DMS 273 (cell line): ENCODE measurements around the gene YOD1.

Experiments used
- DNase-seq: peaks from one replicate; lab custom pipeline; 2025; ENCODE audit not compliant: unreplicated experiment; lab: John Stamatoyannopoulos, UW

YOD1 gene

DNA sequence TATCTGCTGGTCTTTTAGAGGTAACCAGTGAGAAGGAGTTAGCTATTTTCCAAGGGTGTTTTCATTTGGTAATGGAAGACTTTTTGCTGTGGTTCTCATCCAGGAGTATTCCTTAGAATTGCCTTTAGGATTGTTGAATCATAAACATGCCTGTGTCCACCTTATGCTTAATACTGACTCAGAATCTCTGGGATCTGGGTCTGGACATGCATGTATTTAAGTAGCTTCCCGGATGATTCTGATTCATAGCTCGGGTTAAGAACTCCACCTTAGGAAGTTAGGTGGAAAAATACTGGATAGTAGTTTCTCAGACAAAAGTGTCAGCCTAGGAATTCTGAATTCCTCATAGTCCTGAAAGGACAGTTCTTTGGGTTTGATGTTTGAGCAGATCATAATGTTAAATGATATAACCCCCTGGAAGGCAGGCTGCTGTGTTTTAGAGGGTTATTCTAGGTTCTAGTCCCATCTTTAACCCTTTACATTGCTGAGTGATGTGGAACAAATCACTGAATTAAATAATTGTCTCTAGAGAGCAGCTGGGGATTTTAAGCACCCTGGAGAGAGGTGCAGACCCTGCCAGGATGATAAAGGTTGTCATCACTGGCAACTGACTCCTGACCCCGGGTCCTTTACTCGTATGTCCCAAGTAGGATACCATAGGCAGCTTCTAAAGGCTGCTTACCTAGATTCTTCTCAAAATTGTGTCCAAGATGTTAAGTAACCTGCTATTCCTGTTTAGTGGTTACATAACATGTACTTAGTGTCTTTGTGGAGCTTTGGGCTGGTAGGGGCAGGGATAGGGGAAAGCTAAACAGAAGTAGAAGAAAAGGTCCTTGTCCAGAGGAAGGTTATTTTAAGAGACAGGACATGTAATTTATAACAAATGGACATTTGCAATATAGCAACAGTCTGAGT lies 23.2 kb upstream of the YOD1 start:
- no peak for DNase-seq

DNA sequence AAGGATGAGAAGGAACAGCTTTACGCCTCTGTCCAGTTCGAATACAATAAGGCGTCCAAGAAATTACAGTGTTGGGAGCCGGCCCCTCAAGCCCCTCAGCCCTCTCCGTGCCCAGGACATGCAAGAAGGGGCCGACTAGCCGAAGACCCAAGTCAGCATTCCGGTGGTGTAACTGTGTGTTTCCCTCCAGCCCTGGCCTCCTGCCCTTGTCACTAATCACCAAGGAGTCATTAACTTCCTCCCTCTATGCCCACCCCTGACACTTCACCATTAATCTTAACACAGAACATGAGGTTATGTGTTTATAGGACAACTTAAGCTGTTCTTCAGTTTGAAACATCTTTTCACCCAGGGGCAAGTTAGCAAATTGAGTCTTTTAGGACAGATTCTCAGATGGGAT lies 21.2 kb upstream of the YOD1 start:
- no peak for DNase-seq

DNA sequence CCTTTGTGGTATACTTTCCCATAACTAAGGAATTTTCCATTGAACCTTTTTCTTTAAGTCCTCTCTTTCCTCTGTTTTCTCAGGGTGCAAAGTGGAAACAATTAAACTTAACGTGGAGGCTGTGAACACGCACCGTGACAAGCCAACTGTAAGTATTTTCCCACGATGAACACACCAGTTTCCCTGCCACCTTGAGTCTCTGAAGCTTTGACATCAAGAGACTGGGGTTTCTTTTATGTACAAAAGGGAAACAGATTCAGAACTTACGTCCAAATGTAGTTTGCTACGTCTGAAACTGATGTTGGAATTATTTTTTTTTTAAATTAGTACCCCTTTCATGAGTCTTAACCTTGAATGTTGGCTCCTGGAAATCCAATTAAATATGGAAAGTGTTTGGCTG lies 20.4 kb upstream of the YOD1 start:
- no peak for DNase-seq

DNA sequence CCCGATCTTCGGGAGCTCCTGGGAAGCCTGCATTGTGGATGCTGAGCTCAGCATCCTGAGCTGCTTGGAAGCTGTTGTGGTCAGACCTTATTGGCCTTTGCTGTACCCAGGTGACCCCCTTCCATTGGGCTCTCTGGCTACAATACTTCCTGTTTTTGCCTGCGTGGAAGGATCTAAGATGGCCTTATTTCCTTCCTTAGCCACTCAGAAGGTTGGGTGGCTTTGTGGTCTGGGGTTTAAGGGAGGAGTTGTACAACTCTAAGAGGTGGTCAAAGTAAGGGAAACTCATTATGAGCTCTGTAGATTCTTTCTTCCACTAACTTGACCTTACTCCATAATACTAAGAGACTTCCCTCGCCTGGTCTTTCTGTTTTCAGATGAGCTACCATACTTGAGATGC lies 19.8 kb upstream of the YOD1 start:
- no peak for DNase-seq

DNA sequence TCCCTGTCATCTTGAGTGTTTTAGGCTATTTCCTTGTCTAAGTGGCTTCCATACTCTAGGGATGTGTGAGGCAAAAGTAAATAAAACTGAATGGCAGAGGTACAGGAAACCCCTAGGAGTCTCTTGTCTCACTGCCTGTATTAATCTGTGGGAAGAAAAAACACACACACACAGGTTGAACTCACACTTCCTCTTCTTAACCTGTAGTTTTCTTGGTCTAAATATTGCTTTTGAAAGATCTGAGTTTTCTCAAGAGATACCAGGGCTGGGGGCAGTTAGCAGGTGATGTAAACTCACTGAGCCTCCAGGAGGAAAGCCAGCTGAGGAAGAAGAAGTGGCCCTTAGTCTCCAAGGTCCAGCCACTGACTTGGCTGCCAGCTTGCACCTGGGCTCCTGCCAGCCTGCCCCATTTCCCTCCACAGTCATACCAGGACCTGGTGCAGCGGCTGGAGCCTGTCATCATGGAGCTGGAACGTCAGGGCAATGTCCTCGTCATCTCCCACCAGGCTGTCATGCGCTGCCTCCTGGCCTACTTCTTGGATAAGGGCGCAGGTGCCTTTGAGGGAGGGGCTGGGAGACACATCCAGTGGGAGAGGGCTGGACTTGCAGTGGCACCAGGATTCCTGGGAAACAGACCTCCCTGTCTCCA lies 19.0 kb upstream of the YOD1 start:
- no peak for DNase-seq

DNA sequence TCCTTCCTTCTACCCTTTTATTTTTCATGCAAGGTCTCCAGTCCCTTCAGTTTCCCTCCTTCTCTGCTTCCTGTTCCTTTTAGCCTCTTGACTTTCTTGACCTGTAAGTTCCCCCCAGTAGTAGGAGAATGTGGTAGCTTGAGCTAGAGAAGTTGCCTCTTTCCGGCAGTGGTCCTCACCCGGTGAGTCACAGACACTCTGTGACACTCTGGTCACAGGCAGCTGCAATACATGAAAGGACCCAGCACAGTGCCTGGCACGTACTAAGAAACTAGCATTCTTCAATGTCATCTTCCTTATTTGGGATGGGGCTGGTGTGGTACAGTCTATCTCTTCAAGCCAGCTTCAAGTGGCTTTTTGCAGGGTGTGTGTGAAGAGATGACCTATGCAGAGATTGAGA lies 18.1 kb upstream of the YOD1 start:
- no peak for DNase-seq

DNA sequence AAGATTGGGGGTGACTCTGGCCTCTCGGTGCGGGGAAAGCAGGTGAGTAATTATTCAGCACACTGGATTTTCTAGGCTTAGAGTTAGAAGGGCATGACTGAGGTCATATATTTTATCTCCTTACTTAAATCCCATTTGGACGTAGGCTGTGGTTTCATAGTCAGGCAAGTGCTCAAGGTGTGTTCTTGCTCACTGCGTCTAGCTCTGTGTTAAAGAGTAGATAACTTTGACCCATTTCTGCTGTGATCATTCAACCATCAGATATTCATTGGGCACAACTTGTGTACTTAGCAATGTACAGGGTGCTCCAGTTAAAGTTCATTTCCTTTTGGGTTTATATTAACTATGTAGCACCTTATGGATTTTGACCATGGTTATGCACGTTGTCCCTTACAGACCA lies 16.7 kb upstream of the YOD1 start:
- no peak for DNase-seq

DNA sequence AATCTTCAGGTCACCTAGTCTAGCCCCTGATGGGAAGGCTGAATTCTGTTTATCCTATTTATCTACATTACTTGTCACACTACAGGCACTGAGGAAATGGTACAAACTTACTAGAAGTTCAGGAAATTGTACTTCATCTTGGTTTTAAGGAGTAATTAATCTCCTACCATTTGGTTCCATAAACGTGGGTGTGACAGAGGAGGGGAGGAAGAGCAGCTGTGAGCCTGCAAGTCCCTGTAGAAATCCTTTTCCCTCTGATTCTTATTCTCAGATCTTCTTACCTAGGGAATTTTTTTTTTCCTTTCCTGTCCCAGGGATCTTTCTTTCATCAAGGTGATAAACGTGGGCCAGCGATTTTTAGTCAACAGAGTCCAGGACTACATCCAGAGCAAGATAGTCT lies 16.2 kb upstream of the YOD1 start:
- no peak for DNase-seq

DNA sequence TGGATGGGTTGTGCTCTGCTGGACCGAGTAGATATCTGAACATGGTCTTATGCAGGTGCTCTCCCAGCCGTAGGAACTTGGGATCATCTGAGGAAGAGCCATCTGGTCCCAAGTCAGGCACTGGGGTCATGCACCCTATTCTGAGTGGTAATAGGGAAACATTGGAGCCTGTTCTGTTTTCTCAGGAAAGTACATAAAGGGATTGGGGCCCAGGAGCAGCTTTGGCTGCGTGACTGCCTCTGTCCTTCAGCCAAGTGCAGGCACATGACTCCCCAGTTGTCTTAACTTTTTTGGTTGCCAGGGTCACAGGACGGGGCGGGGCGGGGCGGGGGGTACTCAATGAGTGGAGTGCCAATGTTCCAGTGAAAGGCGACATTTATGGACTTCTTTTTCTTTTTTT lies 13.6 kb upstream of the YOD1 start:
- DNase-seq: no peak

DNA sequence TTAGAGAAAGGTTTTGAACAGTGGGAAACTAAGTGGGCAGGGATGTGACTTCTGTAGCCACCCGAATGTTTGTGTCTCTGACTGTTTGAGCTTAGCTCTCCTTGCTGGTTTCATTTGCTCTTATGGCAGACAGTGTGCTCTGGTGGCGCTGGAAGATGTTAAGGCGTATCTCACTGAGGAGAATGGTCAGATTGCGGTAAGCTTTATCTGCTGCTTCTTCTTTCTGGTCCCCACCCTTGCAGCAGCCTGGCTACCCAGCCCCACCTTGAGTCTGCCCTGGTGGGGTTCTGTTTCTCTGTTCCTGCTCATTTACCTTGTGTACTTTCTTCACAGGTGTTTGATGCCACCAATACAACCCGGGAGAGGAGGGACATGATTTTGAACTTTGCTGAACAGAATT lies 12.0 kb upstream of the YOD1 start:
- no peak for DNase-seq

DNA sequence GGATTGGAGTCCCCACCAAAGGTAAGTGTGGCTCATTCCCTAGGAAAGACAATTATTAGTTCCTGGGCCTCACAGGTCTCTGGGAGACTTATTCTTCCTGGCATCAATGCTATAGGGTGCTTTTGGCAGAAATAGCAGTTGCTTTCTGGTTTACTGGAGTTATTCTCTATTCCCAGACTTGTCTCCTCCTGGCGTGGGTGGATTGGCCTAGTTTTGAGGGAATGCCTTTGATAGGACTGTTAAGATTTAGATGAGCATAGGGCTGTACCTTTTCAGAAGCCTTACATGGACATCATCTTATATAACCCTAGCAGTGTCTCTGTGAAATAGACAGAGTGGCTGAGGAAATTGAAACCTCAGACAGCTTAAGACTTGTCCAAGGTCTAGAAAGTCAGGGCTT lies 11.1 kb upstream of the YOD1 start:
- no peak for DNase-seq

DNA sequence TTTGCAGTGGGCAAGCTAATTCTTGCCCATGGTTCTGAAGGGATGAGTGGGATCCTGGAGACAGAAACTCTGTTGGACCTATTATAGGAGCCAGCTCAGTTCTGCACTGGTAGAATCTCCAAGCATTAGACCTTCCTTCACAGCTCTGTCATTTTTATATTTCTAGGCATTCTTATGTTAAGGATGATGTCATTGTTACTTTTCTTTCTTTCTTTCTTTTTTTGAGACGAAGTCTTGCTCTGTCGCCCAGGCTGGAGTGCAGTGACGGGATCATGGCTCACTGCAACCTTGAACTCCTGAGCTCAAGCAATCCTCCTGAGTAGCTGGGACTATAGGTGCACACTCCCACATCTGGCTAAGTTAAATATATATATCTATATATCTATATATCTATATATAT lies 9.6 kb upstream of the YOD1 start:
- DNase-seq: no peak

DNA sequence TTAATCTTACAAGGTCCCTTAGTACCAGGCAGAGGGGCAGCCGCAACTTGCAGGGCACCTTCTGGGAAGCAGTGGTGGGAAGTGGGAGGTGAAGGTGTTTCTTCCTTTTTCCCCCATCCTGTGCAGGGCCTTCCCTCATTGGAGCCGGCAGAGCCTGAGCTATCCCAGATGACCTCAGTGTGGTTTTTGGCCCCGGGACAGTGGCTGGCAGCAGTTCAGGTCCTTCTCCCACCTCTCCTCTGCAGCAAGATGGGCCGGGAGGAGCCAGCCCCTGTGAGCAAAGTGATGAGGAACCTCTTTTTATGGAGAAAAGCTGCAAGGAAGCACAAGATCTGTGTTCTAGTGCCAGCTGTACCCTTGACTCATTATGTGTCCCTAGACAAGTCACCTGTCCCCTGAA lies 8.9 kb upstream of the YOD1 start:
- no peak for DNase-seq

DNA sequence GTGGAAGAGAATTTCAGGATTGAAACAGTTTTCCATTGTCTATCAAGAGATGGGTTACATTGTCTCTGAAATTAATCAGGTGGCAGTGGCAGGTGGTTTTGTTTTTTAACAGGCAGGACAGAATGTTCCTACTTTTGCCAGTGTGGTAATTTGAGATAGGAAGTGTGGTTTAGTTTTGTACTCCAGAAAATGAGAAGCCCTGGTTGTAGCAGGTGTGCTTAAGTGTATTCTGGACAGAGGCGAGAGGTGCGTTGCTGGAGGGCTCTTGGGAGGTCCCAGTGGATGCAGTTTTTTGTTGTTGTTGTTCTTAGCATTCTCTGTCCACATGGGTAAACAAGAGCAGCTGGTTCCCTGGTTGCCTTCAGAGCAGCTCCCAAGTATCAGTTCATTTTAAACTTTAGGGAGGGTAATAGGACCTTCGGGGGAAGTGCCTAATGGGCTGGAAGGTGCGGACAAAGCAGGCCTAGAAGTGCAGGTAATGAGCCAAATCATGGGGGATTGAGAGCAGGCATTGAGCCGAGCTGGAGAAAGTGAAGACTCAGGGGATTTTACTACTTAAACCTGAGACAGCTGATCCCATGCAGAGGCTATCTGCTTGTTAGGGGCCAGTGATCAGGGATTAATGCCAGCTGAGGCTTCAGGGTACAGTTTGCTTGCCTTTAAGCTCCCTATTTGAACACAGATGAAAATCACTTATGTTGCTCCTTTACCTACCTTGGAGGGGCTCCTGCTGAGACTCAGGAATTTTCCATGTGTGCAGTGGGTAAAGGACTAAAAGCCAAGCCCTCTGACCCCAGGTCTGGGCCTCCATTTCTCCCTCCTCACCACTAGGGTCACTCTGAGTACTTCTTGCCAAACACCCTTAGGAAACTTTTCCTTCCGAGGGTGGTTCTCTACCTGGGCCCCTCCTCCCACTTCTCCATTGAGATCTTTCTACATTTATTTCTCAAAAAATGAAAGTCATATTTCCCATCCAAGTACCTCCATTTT lies 8.2 kb upstream of the YOD1 start:
- DNase-seq: no peak

DNA sequence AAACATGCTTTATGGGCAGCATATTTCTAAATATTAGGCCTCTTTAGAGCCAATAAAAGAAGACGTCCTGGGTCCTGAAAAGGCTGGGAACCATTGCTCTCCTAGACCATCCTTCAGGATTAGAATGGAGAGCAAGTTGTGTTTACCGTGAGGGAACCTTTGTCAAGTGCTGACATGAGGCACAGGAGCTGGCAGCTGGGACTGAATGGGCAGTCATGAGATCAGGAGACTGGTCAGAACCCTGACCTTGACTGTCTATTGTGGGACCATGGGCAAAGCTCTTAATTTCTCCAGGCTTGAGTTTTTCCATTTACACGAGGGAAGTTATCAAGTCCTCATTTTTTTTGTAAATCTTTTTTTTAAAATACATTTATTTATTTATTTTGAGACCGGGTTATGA lies 7.2 kb upstream of the YOD1 start:
- no peak for DNase-seq

DNA sequence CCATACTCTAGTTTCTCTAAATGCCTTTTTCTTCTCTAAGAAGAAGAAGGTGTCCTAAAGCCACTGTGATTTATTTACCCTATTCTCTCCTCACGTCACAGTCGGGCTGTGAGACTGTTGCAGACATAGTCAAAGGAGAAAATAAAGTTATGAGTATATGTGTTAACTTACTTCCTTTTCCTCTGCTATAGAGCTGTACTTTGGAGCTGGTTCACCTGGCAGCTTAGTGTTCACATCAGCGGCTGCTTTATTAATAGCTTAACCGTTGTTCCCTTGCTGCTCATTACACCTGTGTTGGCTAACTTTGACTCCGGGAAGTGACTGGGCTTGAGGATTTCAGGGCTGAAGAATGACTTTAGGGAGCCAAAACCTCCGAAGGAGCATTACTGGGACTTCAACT lies 5.7 kb upstream of the YOD1 start:
- no peak for DNase-seq

DNA sequence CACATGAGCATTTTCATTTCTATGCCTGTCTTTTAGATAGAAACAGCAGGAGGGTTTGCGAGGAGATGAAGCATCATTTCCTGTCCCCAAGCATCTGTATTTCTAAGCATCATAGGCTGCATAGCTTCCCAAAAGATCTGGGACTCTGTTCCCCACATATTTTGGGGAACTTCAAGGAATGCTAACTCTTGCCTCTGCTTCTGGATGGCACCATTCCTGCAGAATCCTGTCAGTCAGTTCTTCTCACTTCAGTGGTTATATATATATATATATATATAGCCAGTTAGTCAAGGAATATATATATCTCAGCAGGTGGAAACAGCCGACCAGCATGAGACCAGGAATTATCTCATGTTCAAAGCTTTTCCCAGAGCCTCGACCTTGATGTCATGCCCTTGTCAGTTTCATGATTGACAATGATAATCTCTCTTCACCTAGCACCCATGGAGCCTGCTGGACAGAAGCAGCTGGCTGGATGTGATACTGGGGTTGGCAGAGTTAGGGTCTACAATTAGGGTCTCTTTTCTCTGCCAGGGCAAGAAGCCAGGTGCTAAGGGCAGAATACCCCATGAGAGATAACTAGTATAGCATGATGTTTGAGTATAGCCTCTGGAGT lies 4.5 kb upstream of the YOD1 start:
- no peak for DNase-seq

DNA sequence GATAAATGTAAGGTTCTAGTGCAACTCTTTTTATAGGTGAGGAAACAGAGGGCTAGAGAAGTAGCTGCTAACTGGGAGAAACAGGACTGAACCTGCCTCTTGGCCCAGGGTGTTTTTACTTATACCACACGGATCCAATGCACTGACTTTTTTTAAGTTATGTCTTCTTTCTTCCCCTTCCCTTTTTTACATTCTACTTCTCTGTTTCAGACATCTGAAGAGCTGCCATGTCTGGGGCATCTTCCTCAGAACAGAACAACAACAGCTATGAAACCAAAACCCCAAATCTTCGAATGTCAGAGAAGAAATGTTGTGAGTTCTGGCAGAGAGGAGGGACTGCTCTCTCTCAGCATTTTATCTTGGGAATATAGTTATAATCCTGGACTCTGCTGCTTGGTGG lies 3.5 kb upstream of the YOD1 start:
- DNase-seq: no peak

DNA sequence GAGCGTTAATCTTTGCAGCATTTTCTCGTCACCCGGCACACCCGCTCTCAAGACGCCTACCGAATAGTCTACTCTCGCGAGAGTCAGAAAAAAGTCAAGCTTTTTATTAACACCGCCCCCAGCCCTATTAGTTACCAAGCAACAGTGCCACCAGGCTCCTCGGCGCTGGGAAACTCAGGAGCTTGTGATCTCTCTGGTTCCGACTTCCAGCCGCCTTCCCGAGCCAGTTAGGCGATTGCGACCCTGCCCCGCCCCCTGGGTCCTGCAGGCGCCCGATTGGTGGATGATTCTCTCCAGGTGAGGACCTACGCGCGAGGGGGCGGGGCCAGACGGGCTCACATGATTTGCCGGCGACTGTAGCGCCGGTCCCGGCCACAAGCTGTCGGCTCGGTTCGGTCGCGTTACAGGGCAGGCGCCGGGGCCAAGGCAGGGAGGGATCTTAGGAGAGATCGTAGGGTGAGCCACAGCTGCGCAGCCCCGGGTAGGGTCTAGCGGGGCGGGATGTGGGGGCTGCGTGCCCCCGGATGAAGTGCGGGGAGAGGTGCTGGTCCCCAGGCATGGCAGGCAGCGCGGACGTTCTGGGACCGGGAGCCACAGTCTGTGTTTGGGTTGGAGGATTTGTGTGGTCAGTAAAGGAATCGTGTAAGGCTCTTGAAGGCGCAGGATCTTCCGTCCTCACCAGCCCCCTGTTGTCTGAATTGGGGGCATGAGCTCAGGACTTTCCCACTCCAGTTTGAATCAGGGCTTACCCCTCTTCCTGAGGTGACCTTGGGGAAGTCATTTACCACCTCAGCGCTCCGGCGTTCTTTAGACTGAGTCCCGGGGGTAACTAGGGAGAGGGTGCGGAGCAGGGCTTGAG lies 2.1 kb upstream of the YOD1 start, which contains the start of gene PFKFB2:
PFKFB2 (plus strand) TSS at position 365 of the 859 bp plus-strand sequence. CDS start 1,443 bp downstream, outside the sequence.
- peak; percentile 99 for DNase-seq
